Epidermal melanocyte (primary cell): ENCODE results near the gene ANO3.
"Not testable (repeated sequence)": the region's sequence is repeated elsewhere in the genome, so short reads cannot be mapped to it uniquely, and the experiment has no call there.

Source experiments
- DNase-seq: peaks from one replicate; pipeline ENCODE4 v3.0.0; 2011; ENCODE audit warnings: low spot score; ENCODE audit not compliant: insufficient read length

Gene ANO3

GRCh38 chr11:26621132-26621531, 289.2 kb downstream of the ANO3 start:
- DNase-seq: no peak

- no peak for DNase-seq
Observed at GRCh38 chr11:26622181-26622580, 290.3 kb downstream of the ANO3 start.

GRCh38 chr11:26623076-26623659, 291.2 kb downstream of the ANO3 start:
- no peak for DNase-seq

GRCh38 chr11:26626346-26626745, 294.4 kb downstream of the ANO3 start:
- DNase-seq: no peak

- DNase-seq: no peak
Observed at GRCh38 chr11:26632691-26633159, 300.8 kb downstream of the ANO3 start.

GRCh38 chr11:26643314-26643713, 311.4 kb downstream of the ANO3 start:
- not testable (repeated sequence) for DNase-seq

- peak; percentile 23 for DNase-seq
Observed at GRCh38 chr11:26649884-26650283, 318.0 kb downstream of the ANO3 start.

- no peak for DNase-seq
Observed at GRCh38 chr11:26651916-26652315, 320.0 kb downstream of the ANO3 start.

- no peak for DNase-seq
Observed at GRCh38 chr11:26655287-26655686, 323.4 kb downstream of the ANO3 start.

GRCh38 chr11:26662916-26663315, 331.0 kb downstream of the ANO3 start:
- DNase-seq: no peak

- DNase-seq: no peak
Observed at GRCh38 chr11:26665036-26665435, 333.1 kb downstream of the ANO3 start.

- no peak for DNase-seq
Observed at GRCh38 chr11:26665946-26666345, 334.0 kb downstream of the ANO3 start.

GRCh38 chr11:26675233-26675928, 343.5 kb downstream of the ANO3 start:
- no peak for DNase-seq

GRCh38 chr11:26676641-26677040, 344.7 kb downstream of the ANO3 start:
- DNase-seq: no peak

GRCh38 chr11:26677566-26677965, 345.6 kb downstream of the ANO3 start:
- DNase-seq: no peak

- DNase-seq: no peak
Observed at GRCh38 chr11:26687351-26687750, 355.4 kb downstream of the ANO3 start.

- no peak for DNase-seq
Observed at GRCh38 chr11:26688701-26689100, 356.8 kb downstream of the ANO3 start.

GRCh38 chr11:26696330-26696729, 364.4 kb downstream of the ANO3 start:
- no peak for DNase-seq

- no peak for DNase-seq
Observed at GRCh38 chr11:26698224-26698623, 366.3 kb downstream of the ANO3 start.

- no peak for DNase-seq
Observed at GRCh38 chr11:26700574-26701235, 368.8 kb downstream of the ANO3 start.

GRCh38 chr11:26702406-26702805, 370.5 kb downstream of the ANO3 start:
- DNase-seq: no peak

GRCh38 chr11:26703411-26704191, 371.7 kb downstream of the ANO3 start:
- no peak for DNase-seq
